K562 (cell line): ENCODE data around the gene SELENOI. TPM values are rescaled to one million over a fixed set of nuclear protein-coding genes. Genes with fewer than 3 reads are reported as not detected.

Experiments
- CBX5 ChIP-seq: IDR thresholded peaks from 2 replicates; pipeline ENCODE4 v1.6.1; 2014; ENCODE audit warnings: low read depth, borderline replicate concordance
- ILK ChIP-seq: fragments of 450-650 bp; IDR thresholded peaks from 2 replicates; pipeline ENCODE4 v1.6.1; 2016; ENCODE audit warnings: missing genetic modification characterization, low read depth, mild to moderate bottlenecking, missing compliant biosample characterization, moderate library complexity, borderline replicate concordance
- MEF2D ChIP-seq: conservative IDR thresholded peaks from 2 replicates; pipeline ENCODE4 v1.6.1; 2016; ENCODE audit warnings: low read depth, missing genetic modification characterization, missing compliant biosample characterization
- NCOA1 ChIP-seq: fragments of 450-650 bp; IDR thresholded peaks from 2 replicates; pipeline ENCODE4 v1.6.1; 2016; ENCODE audit warnings: low read depth
- NFIC ChIP-seq: fragments of 450-650 bp; IDR thresholded peaks from 2 replicates; pipeline ENCODE4 v1.6.1; 2017; ENCODE audit warnings: mild to moderate bottlenecking, inconsistent platforms
- SMAD3 ChIP-seq: fragments of 450-650 bp; formaldehyde crosslinking; conservative IDR thresholded peaks from 2 replicates; pipeline ENCODE4 v1.4.0; 2020; ENCODE audit warnings: mild to moderate bottlenecking
- ZNF239 ChIP-seq: fragments of 250-450 bp; sonication (Bioruptor Pico); IDR thresholded peaks from 2 replicates; pipeline ENCODE4 v1.4.0; 2020; ENCODE audit warnings: mild to moderate bottlenecking
- ZNF583 ChIP-seq: fragments of 250-450 bp; sonication (Bioruptor Pico); IDR thresholded peaks from 2 replicates; pipeline ENCODE4 v1.4.0; 2020
- polyA plus RNA-seq, 8 experiments: library from polyadenylated mRNA; depleted of rRNA in 4 of 8; stranded (reverse) in 5 of 8; unstranded in 3 of 8; fragments of >200 nt; fragmentation: Nextera tagmentation in 2 of 8; fragmentation: Illumina TruSeq in 1 of 8; extraction: Ambion mirVana in 2 of 8; extraction: Trizol in 1 of 8; gene quantifications; 2 replicates each; pipeline versions ENCODE4 v1.2.1 to v1.2.3, GENCODE V29; 2011 to 2014; ENCODE audit warnings: inconsistent platforms in 1 of 8, missing spikeins in 1 of 8
- total RNA-seq, 7 experiments: library from RNA; depleted of rRNA in 6 of 7; stranded (reverse); fragments of >200 nt in 6 of 7; fragmentation: Illumina TruSeq in 2 of 7; extraction: Trizol in 2 of 7; gene quantifications; 2 replicates each; pipeline versions ENCODE4 v1.2.1 to v1.2.3, GENCODE V29; 2011 to 2021; ENCODE audit warnings: low replicate concordance in 1 of 7
- TF ChIP-seq, protein P1 (sequence below): fragments of 450-650 bp; formaldehyde crosslinking; IDR thresholded peaks from 2 replicates; pipeline ENCODE4 v1.4.0; 2022; ENCODE audit warnings: missing genetic modification characterization
- TF ChIP-seq, protein P2 (sequence below): fragments of 250-450 bp; sonication (Bioruptor Pico); IDR thresholded peaks from 2 replicates; pipeline ENCODE4 v1.8.0; 2022; ENCODE audit warnings: inconsistent platforms, mild to moderate bottlenecking, moderate library complexity, borderline replicate concordance
- TF ChIP-seq, protein P3 (sequence below), 2 experiments: fragments of 450-650 bp; IDR thresholded peaks; 2 replicates each; pipeline ENCODE4 v1.6.1; 2016

Gene SELENOI
- total and polyA plus RNA-seq, 9 of the 15 experiments (the other 6 are each of a cell fraction or from before 2014, with no cell fraction given), result 9.6 to 46.9 (median 24.4) TPM

GRCh38 chr2:26410764-26411243, 64.9 kb downstream of the SELENOI start (continued):
- TF ChIP-seq, protein P1, sequence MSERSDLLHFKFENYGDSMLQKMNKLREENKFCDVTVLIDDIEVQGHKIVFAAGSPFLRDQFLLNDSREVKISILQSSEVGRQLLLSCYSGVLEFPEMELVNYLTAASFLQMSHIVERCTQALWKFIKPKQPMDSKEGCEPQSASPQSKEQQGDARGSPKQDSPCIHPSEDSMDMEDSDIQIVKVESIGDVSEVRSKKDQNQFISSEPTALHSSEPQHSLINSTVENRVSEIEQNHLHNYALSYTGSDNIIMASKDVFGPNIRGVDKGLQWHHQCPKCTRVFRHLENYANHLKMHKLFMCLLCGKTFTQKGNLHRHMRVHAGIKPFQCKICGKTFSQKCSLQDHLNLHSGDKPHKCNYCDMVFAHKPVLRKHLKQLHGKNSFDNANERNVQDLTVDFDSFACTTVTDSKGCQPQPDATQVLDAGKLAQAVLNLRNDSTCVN (CRISPR knock-in tag), result 0 out of 2 replicates have a peak, but pooled peaks have one; percentile 66
- TF ChIP-seq MEF2D (peak; percentile 82; the same call in 1 of the 2 replicates), NFIC (0 out of 2 replicates have a peak, but pooled peaks have one; percentile 7), ILK (peak; percentile 23; the same call in 1 of the 2 replicates), NCOA1 (peak; percentile 27; the same call in 1 of the 2 replicates), CBX5 (no peak), SMAD3 (CRISPR knock-in tag) (0 out of 2 replicates have a peak, but pooled peaks have one; percentile 67), ZNF583 (CRISPR knock-in tag) (peak; percentile 29; the same call in 1 of the 2 replicates), ZNF239 (CRISPR knock-in tag) (0 out of 2 replicates have a peak, but pooled peaks have one; percentile 16)
- TF ChIP-seq, protein P2, sequence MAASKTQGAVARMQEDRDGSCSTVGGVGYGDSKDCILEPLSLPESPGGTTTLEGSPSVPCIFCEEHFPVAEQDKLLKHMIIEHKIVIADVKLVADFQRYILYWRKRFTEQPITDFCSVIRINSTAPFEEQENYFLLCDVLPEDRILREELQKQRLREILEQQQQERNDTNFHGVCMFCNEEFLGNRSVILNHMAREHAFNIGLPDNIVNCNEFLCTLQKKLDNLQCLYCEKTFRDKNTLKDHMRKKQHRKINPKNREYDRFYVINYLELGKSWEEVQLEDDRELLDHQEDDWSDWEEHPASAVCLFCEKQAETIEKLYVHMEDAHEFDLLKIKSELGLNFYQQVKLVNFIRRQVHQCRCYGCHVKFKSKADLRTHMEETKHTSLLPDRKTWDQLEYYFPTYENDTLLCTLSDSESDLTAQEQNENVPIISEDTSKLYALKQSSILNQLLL (CRISPR knock-in tag), result no peak
- TF ChIP-seq, protein P3, sequence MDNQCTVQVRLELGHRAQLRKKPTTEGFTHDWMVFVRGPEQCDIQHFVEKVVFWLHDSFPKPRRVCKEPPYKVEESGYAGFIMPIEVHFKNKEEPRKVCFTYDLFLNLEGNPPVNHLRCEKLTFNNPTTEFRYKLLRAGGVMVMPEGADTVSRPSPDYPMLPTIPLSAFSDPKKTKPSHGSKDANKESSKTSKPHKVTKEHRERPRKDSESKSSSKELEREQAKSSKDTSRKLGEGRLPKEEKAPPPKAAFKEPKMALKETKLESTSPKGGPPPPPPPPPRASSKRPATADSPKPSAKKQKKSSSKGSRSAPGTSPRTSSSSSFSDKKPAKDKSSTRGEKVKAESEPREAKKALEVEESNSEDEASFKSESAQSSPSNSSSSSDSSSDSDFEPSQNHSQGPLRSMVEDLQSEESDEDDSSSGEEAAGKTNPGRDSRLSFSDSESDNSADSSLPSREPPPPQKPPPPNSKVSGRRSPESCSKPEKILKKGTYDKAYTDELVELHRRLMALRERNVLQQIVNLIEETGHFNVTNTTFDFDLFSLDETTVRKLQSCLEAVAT (IDR thresholded peaks at IDR 0.05), result peak in 1 of 2 experiments; percentile 60; a peak in 1 of 4 replicates
- TF ChIP-seq, all 486 proteins: peak for 56
